HepG2 (cell line): Measurements from ENCODE around the gene DCST2. TPM values are rescaled to one million over a fixed set of nuclear protein-coding genes. Genes with fewer than 3 reads are reported as not detected.

Experiments
- DDIT3 ChIP-seq: sonication (generic); formaldehyde crosslinking; IDR thresholded peaks from 2 replicates; pipeline ENCODE4 v1.4.0; 2020; ENCODE audit warnings: mild to moderate bottlenecking, missing genetic modification reagents
- EP300 ChIP-seq, 3 experiments: sonication (generic) in 1 of 3; formaldehyde crosslinking in 1 of 3; IDR thresholded peaks; 2 replicates each; pipeline versions ENCODE4 v1.5.1 to v1.6.1; 2011 to 2020; ENCODE audit warnings: low read depth in 2 of 3, low read length in 2 of 3, borderline replicate concordance in 1 of 3, improper control_type of control experiment in 1 of 3, mild to moderate bottlenecking in 1 of 3, missing genetic modification reagents in 1 of 3, moderate library complexity in 1 of 3
- GABPB1 ChIP-seq: IDR thresholded peaks from 2 replicates; pipeline ENCODE4 v1.6.1; 2016; ENCODE audit warnings: mild to moderate bottlenecking, missing genetic modification reagents, moderate library complexity, missing compliant biosample characterization
- HOXA3 ChIP-seq: sonication (generic); formaldehyde crosslinking; IDR thresholded peaks from 2 replicates; pipeline ENCODE4 v1.5.0; 2020; ENCODE audit warnings: missing genetic modification reagents
- MAFK ChIP-seq, 2 experiments: IDR thresholded peaks in 1 of 2; conservative IDR thresholded peaks in 1 of 2; 2 replicates each; pipeline ENCODE4 v1.6.1; 2011; ENCODE audit warnings: improper control_type of control experiment in 2 of 2, low read length in 2 of 2
- MED1 ChIP-seq: sonication (generic); formaldehyde crosslinking; IDR thresholded peaks from 2 replicates; pipeline ENCODE4 v1.4.0; 2020; ENCODE audit warnings: missing genetic modification reagents
- MLLT10 ChIP-seq: sonication (generic); formaldehyde crosslinking; IDR thresholded peaks from 2 replicates; pipeline ENCODE4 v1.4.0; 2020; ENCODE audit warnings: missing genetic modification reagents
- NFKB2 ChIP-seq: sonication (generic); formaldehyde crosslinking; IDR thresholded peaks from 2 replicates; pipeline ENCODE4 v1.4.0; 2020; ENCODE audit warnings: missing genetic modification reagents, borderline replicate concordance
- RBM22 ChIP-seq: fragments of 200-400 bp; formaldehyde crosslinking; optimal IDR thresholded peaks from 2 replicates; pipeline ENCODE3; 2017; ENCODE audit warnings: mild to moderate bottlenecking, low read length, moderate library complexity
- REL ChIP-seq: sonication (generic); formaldehyde crosslinking; conservative IDR thresholded peaks from 2 replicates; pipeline ENCODE4 v1.8.0; 2022; ENCODE audit warnings: mild to moderate bottlenecking, missing genetic modification reagents, moderate library complexity
- SIX1 ChIP-seq: sonication (generic); formaldehyde crosslinking; IDR thresholded peaks from 2 replicates; pipeline ENCODE4 v1.4.0; 2020; ENCODE audit warnings: missing genetic modification reagents, borderline replicate concordance
- SRY ChIP-seq: sonication (generic); formaldehyde crosslinking; IDR thresholded peaks from 2 replicates; pipeline ENCODE4 v1.8.0; 2022; ENCODE audit warnings: mild to moderate bottlenecking, missing genetic modification reagents
- YEATS4 ChIP-seq: sonication (generic); formaldehyde crosslinking; IDR thresholded peaks from 2 replicates; pipeline ENCODE4 v1.4.0; 2020; ENCODE audit warnings: missing genetic modification reagents, borderline replicate concordance
- ZBTB38 ChIP-seq: sonication (generic); formaldehyde crosslinking; IDR thresholded peaks from 2 replicates; pipeline ENCODE4 v1.5.1; 2020; ENCODE audit warnings: mild to moderate bottlenecking, missing genetic modification reagents
- ZEB1 ChIP-seq: IDR thresholded peaks from 2 replicates; pipeline ENCODE4 v1.6.1; 2012; ENCODE audit warnings: mild to moderate bottlenecking, low read depth, inconsistent platforms; ENCODE audit not compliant: insufficient replicate concordance
- ZFP90 ChIP-seq: sonication (generic); formaldehyde crosslinking; IDR thresholded peaks from 2 replicates; pipeline ENCODE4 v1.8.0; 2022; ENCODE audit warnings: missing genetic modification reagents, mild to moderate bottlenecking, inconsistent platforms, borderline replicate concordance
- ZNF296 ChIP-seq: sonication (generic); formaldehyde crosslinking; conservative IDR thresholded peaks from 2 replicates; pipeline ENCODE4 v1.5.0; 2020; ENCODE audit warnings: mild to moderate bottlenecking, missing genetic modification reagents
- ZNF512B ChIP-seq: sonication (generic); formaldehyde crosslinking; IDR thresholded peaks from 2 replicates; pipeline ENCODE4 v1.5.1; 2020; ENCODE audit warnings: missing genetic modification reagents, mild to moderate bottlenecking, borderline replicate concordance
- ZNF670 ChIP-seq: sonication (generic); formaldehyde crosslinking; IDR thresholded peaks from 2 replicates; pipeline ENCODE4 v1.8.0; 2022; ENCODE audit warnings: mild to moderate bottlenecking, missing genetic modification reagents, borderline replicate concordance
- ZNF674 ChIP-seq: sonication (generic); formaldehyde crosslinking; IDR thresholded peaks from 2 replicates; pipeline ENCODE4 v1.5.0; 2020; ENCODE audit warnings: low read depth, mild to moderate bottlenecking, missing genetic modification reagents
- ZNF775 ChIP-seq: sonication (generic); formaldehyde crosslinking; IDR thresholded peaks from 2 replicates; pipeline ENCODE4 v1.4.0; 2020; ENCODE audit warnings: missing genetic modification reagents, mild to moderate bottlenecking, moderate library complexity, borderline replicate concordance
- ZNF777 ChIP-seq: sonication (generic); formaldehyde crosslinking; IDR thresholded peaks from 2 replicates; pipeline ENCODE4 v1.4.0; 2020; ENCODE audit warnings: missing genetic modification reagents
- ZNF839 ChIP-seq: sonication (generic); formaldehyde crosslinking; IDR thresholded peaks from 2 replicates; pipeline ENCODE4 v1.4.0; 2020; ENCODE audit warnings: missing genetic modification reagents, mild to moderate bottlenecking, borderline replicate concordance
- ZSCAN25 ChIP-seq: sonication (generic); formaldehyde crosslinking; IDR thresholded peaks from 2 replicates; pipeline ENCODE4 v1.8.0; 2022; ENCODE audit warnings: mild to moderate bottlenecking, missing genetic modification reagents
- polyA plus RNA-seq, 8 experiments: library from polyadenylated mRNA; depleted of rRNA in 3 of 8; stranded (reverse) in 7 of 8; unstranded in 1 of 8; fragments of >200 nt; fragmentation: Illumina TruSeq in 4 of 8; extraction: Trizol in 4 of 8; gene quantifications; 2 replicates each; pipeline versions ENCODE4 v1.2.1 to v1.2.3, GENCODE V29; 2011 to 2016; ENCODE audit warnings: low read depth in 4 of 8, missing spikeins in 1 of 8, mixed read lengths in 1 of 8; ENCODE audit not compliant: insufficient read depth in 1 of 8
- total RNA-seq, 5 experiments: library from RNA; depleted of rRNA; stranded (reverse); fragments of >200 nt; fragmentation: Illumina TruSeq; extraction: Trizol; gene quantifications; 2 replicates each; pipeline ENCODE4 v1.2.3, GENCODE V29; 2016; ENCODE audit warnings: low read depth in 1 of 5
- TF ChIP-seq, protein P1 (sequence below): sonication (generic); formaldehyde crosslinking; IDR thresholded peaks from 2 replicates; pipeline ENCODE4 v1.4.0; 2020; ENCODE audit warnings: missing genetic modification reagents

The DCST2 gene
- total and polyA plus RNA-seq, 2 of the 13 experiments (the other 11 are each of a cell fraction or from before 2014, with no cell fraction given): 0.74 TPM; not detected in 1

DNA sequence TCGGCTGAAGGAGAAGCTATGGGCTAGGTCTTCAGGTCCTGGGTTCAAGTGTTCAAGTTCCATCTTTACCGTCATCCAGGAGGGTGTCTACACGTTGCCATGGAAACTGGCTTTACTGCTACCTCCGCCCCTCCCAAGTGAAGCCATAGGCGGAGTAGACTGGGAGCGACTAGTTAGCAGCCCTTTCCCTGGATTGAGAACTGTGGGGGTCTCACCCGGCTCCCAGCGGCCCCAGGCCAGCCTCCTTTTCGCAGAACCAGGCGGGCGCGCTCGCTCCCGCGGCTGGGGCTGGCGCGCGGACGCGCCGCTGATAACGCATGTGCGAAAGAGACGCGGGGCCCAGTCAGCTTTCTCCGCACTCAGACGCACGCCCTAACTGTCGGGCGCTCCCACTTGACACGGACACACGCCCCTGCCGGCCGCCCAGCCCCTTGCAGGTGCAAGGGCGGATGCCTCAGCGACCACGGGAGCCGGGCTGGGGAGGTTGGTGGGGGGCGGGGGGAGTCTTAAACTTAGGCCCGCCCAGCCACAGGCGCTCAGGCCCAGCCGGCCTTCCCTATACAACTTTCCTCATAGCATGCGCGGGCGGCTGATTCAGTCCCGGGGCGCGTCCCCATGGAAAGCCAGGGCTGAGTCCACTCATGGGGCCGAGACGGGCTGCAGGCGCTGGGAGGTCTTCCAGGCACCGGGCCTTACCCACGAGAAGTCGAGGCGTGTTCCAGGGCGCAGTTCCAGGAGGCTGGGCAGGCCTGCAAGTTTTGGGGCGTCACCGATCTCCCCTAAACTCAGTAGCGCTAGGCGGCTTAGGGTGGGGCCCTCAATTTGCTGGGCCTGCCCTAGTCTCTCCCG lies 37.4 kb upstream of the DCST2 start (continued):
- no peak for TF ChIP-seq ZNF670 (CRISPR knock-in tag)
- TF ChIP-seq HOXA3 (CRISPR knock-in tag): peak; percentile 53; the same call in 1 of the 2 replicates
- no peak for TF ChIP-seq MLLT10 (CRISPR knock-in tag)
- no peak for TF ChIP-seq ZFP90 (CRISPR knock-in tag)
- no peak for TF ChIP-seq EP300 (IDR thresholded peaks at IDR 0.05; ENCODE audit: low read depth in 2 of 2, low read length in 2 of 2)
- TF ChIP-seq EP300 (CRISPR knock-in tag; IDR thresholded peaks at IDR 0.05; ENCODE audit: borderline replicate concordance): no peak
- TF ChIP-seq NFKB2 (CRISPR knock-in tag): peak; percentile 42; the same call in 1 of the 2 replicates
- TF ChIP-seq ZNF839: no peak
- no peak for TF ChIP-seq RBM22
- TF ChIP-seq GABPB1 (CRISPR knock-in tag): peak; percentile 41; the same call in 1 of the 2 replicates
- no peak for TF ChIP-seq ZNF775 (CRISPR knock-in tag)
- no peak; the same call in 1 of the 2 replicates for TF ChIP-seq MED1 (CRISPR knock-in tag)
- no peak for TF ChIP-seq ZNF296
- TF ChIP-seq REL (CRISPR knock-in tag): no peak
- TF ChIP-seq ZSCAN25: no peak
- TF ChIP-seq ZBTB38 (CRISPR knock-in tag): no peak
- no peak for TF ChIP-seq ZNF674 (CRISPR knock-in tag)
- TF ChIP-seq, protein P1, sequence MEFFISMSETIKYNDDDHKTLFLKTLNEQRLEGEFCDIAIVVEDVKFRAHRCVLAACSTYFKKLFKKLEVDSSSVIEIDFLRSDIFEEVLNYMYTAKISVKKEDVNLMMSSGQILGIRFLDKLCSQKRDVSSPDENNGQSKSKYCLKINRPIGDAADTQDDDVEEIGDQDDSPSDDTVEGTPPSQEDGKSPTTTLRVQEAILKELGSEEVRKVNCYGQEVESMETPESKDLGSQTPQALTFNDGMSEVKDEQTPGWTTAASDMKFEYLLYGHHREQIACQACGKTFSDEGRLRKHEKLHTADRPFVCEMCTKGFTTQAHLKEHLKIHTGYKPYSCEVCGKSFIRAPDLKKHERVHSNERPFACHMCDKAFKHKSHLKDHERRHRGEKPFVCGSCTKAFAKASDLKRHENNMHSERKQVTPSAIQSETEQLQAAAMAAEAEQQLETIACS (CRISPR knock-in tag): peak; percentile 95
- TF ChIP-seq YEATS4: no peak
- TF ChIP-seq SRY (CRISPR knock-in tag): no peak
- TF ChIP-seq DDIT3 (CRISPR knock-in tag): no peak
- TF ChIP-seq ZNF777: no peak
- no peak; the same call in 1 of the 2 replicates for TF ChIP-seq ZNF512B (CRISPR knock-in tag)
- no peak for TF ChIP-seq SIX1 (CRISPR knock-in tag)
- no peak for TF ChIP-seq ZEB1
- TF ChIP-seq MAFK (conservative IDR thresholded peaks at IDR 0.05 in 1 of 2, IDR thresholded peaks at IDR 0.05 in 1 of 2; ENCODE audit: low read length in 2 of 2): no peak
